ENCODE measurements around the gene ZNF70. TPM values are rescaled to one million over a fixed set of nuclear protein-coding genes. Genes with fewer than 3 reads are reported as not detected.
A peak's percentile ranks its signal among the peaks of the same experiment; 100 is the strongest.

Gene ZNF70
- total and polyA plus RNA-seq, 9 of the 15 experiments (the other 6 are each of a cell fraction or from before 2014, with no cell fraction given), result 0.14 to 3.3 (median 1.4) TPM

DNA sequence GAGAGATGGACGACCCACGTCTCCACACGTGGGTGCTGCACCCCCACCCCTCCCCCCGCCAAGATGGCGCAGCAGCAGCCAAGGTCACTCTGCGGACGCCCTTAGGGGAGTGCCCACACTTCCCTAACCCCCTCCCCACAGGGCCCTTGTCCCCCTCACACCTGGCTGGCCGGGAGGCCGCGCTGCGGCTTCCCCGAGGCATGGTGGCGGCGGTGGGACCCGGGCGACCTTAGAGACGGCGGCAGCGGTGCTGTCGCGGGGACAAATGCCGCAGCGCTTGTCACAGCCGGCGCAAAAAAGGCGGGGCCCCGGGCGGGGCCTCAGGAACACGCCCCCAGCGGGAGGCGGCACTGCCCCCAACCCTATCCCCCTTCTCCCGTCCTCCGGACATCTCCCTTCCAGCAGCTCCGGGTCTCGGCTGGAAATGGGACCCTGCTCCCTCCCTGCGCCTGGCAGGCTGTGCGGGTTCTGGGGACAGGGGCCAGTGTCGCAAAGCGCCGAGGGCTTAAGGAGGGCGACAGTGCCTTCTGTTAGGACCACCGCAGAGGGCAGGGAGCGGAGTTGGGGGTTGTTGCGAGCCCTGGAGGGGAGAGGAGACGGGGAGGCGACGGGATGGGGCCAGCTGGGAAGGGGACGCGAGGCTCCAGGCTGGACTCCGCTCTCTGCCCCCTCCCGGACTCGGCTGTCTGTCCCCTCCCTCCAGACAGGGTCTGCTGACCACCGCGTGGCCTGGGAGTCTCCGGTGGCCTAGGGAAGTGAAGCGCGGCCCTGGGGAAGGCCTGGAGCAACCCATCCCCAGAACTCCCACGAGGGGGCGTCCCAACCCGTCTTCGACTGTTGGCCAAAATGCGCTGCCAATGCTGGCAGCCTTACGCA lies 17.0 kb upstream of the ZNF70 start, which contains the start of gene CHCHD10 (continued):
- TF ChIP-seq, protein P1, sequence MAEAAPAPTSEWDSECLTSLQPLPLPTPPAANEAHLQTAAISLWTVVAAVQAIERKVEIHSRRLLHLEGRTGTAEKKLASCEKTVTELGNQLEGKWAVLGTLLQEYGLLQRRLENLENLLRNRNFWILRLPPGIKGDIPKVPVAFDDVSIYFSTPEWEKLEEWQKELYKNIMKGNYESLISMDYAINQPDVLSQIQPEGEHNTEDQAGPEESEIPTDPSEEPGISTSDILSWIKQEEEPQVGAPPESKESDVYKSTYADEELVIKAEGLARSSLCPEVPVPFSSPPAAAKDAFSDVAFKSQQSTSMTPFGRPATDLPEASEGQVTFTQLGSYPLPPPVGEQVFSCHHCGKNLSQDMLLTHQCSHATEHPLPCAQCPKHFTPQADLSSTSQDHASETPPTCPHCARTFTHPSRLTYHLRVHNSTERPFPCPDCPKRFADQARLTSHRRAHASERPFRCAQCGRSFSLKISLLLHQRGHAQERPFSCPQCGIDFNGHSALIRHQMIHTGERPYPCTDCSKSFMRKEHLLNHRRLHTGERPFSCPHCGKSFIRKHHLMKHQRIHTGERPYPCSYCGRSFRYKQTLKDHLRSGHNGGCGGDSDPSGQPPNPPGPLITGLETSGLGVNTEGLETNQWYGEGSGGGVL (CRISPR knock-in tag; IDR thresholded peaks at IDR 0.05), result no peak
- TF ChIP-seq CSDE1 (IDR thresholded peaks at IDR 0.05) (0 out of 4 replicates have a peak, but pooled peaks of 1 of the 2 experiments have one; percentile 26), ZBTB17 (CRISPR knock-in tag; IDR thresholded peaks at IDR 0.05) (peak; percentile 76), NCOR1 (IDR thresholded peaks at IDR 0.05) (peak; percentile 35; the same call in 1 of the 2 replicates), HDAC1 (IDR thresholded peaks at IDR 0.05) (peak in 1 of 2 experiments; percentile 80; a peak in 2 of 4 replicates), ZNF175 (CRISPR knock-in tag; IDR thresholded peaks at IDR 0.05; ENCODE audit: low read depth) (peak; percentile 72; the same call in 1 of the 2 replicates), ATF1 (CRISPR knock-in tag; IDR thresholded peaks at IDR 0.05) (no peak), ATF1 (tag; IDR thresholded peaks at IDR 0.05) (peak; percentile 62), SREBF2 (CRISPR knock-in tag; IDR thresholded peaks at IDR 0.05) (0 out of 2 replicates have a peak, but pooled peaks have one; percentile 79), RBFOX2 (IDR thresholded peaks at IDR 0.05; ENCODE audit: low read depth, low read length) (peak; percentile 99), E2F3 (CRISPR knock-in tag; IDR thresholded peaks at IDR 0.05) (0 out of 2 replicates have a peak, but pooled peaks have one; percentile 37), ESRRA (IDR thresholded peaks at IDR 0.05; ENCODE audit: borderline replicate concordance, low read depth) (peak; percentile 99), CXXC5 (CRISPR knock-in tag; IDR thresholded peaks at IDR 0.05) (peak; percentile 68), SUPT5H (IDR thresholded peaks at IDR 0.05) (peak; percentile 92), TEAD1 (CRISPR knock-in tag; IDR thresholded peaks at IDR 0.05) (peak; percentile 68 to 76)
- TF ChIP-seq, protein P2, sequence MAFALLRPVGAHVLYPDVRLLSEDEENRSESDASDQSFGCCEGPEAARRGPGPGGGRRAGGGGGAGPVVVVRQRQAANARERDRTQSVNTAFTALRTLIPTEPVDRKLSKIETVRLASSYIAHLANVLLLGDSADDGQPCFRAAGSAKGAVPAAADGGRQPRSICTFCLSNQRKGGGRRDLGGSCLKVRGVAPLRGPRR (CRISPR knock-in tag; IDR thresholded peaks at IDR 0.05), result 0 out of 2 replicates have a peak, but pooled peaks have one; percentile 42
- TF ChIP-seq, protein P3, sequence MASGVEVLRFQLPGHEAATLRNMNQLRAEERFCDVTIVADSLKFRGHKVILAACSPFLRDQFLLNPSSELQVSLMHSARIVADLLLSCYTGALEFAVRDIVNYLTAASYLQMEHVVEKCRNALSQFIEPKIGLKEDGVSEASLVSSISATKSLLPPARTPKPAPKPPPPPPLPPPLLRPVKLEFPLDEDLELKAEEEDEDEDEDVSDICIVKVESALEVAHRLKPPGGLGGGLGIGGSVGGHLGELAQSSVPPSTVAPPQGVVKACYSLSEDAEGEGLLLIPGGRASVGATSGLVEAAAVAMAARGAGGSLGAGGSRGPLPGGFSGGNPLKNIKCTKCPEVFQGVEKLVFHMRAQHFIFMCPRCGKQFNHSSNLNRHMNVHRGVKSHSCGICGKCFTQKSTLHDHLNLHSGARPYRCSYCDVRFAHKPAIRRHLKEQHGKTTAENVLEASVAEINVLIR (CRISPR knock-in tag; IDR thresholded peaks at IDR 0.05), result 0 out of 2 replicates have a peak, but pooled peaks have one; percentile 26
- TF ChIP-seq, protein P4, sequence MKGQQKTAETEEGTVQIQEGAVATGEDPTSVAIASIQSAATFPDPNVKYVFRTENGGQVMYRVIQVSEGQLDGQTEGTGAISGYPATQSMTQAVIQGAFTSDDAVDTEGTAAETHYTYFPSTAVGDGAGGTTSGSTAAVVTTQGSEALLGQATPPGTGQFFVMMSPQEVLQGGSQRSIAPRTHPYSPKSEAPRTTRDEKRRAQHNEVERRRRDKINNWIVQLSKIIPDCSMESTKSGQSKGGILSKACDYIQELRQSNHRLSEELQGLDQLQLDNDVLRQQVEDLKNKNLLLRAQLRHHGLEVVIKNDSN (CRISPR knock-in tag; IDR thresholded peaks at IDR 0.05), result peak; percentile 45
- TF ChIP-seq, protein P5, sequence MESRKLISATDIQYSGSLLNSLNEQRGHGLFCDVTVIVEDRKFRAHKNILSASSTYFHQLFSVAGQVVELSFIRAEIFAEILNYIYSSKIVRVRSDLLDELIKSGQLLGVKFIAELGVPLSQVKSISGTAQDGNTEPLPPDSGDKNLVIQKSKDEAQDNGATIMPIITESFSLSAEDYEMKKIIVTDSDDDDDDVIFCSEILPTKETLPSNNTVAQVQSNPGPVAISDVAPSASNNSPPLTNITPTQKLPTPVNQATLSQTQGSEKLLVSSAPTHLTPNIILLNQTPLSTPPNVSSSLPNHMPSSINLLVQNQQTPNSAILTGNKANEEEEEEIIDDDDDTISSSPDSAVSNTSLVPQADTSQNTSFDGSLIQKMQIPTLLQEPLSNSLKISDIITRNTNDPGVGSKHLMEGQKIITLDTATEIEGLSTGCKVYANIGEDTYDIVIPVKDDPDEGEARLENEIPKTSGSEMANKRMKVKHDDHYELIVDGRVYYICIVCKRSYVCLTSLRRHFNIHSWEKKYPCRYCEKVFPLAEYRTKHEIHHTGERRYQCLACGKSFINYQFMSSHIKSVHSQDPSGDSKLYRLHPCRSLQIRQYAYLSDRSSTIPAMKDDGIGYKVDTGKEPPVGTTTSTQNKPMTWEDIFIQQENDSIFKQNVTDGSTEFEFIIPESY (CRISPR knock-in tag; IDR thresholded peaks at IDR 0.05), result peak; percentile 58; the same call in 1 of the 2 replicates
- TF ChIP-seq, protein P6, sequence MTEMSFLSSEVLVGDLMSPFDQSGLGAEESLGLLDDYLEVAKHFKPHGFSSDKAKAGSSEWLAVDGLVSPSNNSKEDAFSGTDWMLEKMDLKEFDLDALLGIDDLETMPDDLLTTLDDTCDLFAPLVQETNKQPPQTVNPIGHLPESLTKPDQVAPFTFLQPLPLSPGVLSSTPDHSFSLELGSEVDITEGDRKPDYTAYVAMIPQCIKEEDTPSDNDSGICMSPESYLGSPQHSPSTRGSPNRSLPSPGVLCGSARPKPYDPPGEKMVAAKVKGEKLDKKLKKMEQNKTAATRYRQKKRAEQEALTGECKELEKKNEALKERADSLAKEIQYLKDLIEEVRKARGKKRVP (CRISPR knock-in tag; IDR thresholded peaks at IDR 0.05), result peak; percentile 45; the same call in 1 of the 2 replicates

All from K562 (cell line).